ENCODE results near the gene CENPN.

DNA sequence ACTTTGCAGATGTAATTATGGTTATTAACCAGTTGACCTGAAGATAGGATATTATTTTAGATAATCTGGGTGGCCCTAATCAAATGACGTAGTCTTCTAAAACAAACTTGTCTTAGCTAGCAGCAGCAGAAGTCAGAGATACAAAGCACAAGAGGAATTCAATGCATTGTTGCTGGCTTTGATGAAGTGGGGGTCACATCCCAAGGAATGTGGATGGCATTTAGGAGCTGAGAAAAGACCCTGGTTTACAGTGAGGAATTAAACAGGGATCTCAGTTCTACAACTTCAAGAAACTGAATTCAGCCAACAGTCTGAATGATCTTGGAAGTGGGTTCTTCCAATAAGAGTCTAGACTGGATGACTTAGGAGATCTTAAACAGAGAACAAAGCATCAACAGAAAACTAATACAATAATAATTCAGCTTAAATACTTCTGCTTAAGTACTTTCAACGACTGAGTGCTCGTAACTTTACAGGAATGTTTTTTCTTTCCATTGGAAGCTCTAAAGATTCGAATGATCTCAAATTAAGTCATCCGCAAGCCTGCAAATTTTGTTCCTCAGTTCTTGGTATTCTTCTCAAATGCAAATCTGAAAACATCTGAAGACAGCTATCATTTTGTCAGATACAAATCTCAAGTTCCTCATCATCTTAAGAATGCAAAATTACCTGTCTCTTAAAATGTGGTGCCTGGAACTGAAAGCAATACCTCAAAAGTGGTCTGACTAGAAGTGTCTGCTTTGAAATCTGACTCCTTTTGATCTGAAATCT, 66.7 kb downstream of the CENPN start:
- TF ChIP-seq, protein P1, sequence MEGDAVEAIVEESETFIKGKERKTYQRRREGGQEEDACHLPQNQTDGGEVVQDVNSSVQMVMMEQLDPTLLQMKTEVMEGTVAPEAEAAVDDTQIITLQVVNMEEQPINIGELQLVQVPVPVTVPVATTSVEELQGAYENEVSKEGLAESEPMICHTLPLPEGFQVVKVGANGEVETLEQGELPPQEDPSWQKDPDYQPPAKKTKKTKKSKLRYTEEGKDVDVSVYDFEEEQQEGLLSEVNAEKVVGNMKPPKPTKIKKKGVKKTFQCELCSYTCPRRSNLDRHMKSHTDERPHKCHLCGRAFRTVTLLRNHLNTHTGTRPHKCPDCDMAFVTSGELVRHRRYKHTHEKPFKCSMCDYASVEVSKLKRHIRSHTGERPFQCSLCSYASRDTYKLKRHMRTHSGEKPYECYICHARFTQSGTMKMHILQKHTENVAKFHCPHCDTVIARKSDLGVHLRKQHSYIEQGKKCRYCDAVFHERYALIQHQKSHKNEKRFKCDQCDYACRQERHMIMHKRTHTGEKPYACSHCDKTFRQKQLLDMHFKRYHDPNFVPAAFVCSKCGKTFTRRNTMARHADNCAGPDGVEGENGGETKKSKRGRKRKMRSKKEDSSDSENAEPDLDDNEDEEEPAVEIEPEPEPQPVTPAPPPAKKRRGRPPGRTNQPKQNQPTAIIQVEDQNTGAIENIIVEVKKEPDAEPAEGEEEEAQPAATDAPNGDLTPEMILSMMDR (IDR thresholded peaks at IDR 0.05): no peak
- no peak for TF ChIP-seq POLR2AphosphoS5 (IDR thresholded peaks at IDR 0.05)

Measured in esophagus muscularis mucosa (tissue), 3 donors.